ENCODE measurements around the gene PITPNC1. TPM values are rescaled to one million over a fixed set of nuclear protein-coding genes. Genes with fewer than 3 reads are reported as not detected.

The PITPNC1 gene
- total and polyA plus RNA-seq, 2 of the 13 experiments (the other 11 are each of a cell fraction or from before 2014, with no cell fraction given), result 4.1 to 5.7 TPM

DNA sequence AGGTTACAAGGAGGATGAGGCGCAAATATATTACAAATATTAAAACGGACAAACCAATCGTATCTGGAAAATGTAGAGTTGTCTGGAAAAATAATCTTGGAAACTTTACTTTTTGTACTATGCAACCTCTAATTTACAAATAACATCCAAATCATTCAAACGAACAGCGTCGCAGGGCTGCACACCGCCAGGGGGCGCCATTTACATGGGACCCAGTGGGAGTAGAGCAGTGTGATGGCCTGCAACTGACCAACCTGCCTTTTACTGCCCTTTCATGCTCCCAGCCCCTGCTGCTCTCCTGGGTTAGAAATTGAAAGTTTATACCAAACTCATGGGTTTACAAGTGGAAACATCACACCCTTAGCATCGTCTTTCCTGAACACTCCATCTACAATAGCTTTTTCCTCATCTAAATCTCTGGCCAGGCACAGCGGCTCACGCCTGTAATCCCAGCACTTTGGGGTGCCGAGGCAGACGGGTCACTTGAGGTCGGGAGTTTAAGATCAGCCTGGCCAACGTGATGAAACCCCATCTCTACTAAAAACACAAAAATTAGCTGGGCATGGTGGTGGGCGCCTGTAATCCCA lies 10.0 kb downstream of the PITPNC1 start:
- DNase-seq (ENCODE audit: low spot score), result peak; percentile 56
- H3K4me2 ChIP-seq (ENCODE audit: low read depth, low read length), result no peak overlapping the region
- 50% methylated on average over 16 of the region's 16 CpGs for WGBS (ENCODE audit: low lambda C conversion rate)
- H2AFZ ChIP-seq (ENCODE audit: low read length), result no peak overlapping the region
- no peak for FAIRE-seq
- ChIA-PET CTCF (ENCODE audit: low intra/inter-chr PET ratio, low total read pairs) (interaction anchor here (1.0 to 2.7 kb wide), 3 partner anchors 8 to 215 kb away, joined by 5 to 30 read pairs (median 11); no protein-coding TSS in a partner anchor), POLR2A (no interaction called here)
- H3K36me3 ChIP-seq (replicated peaks in 1 of 2; ENCODE audit: control insufficient read depth in 1 of 2, insufficient read depth in 2 of 2, low read length in 2 of 2), result no peaks in the 10 kb centered on the region
- BruUV-seq (replicated peaks), result no TSS peak
- H3K79me2 ChIP-seq (ENCODE audit: insufficient read depth, low read length), result no peaks in the 10 kb centered on the region
- in situ Hi-C loops (cut with HindIII; ENCODE audit: extremely low pct_ligation_motif_present, low pct_unique_long_range_greater_than_20kb), result no loop called here
- no peak overlapping the region for H3K4me3 ChIP-seq (replicated peaks in 1 of 3; ENCODE audit: insufficient read depth in 1 of 3, low read depth in 2 of 3, low read length in 3 of 3)
- no peaks in the 10 kb centered on the region for H3K9me3 ChIP-seq (ENCODE audit: low read length)
- peak; percentile 82 for ATAC-seq
- no peaks in the 10 kb centered on the region for H3K27me3 ChIP-seq (ENCODE audit: control insufficient read depth in 1 of 2, insufficient read depth in 2 of 2, low read length in 2 of 2)
- H4K20me1 ChIP-seq (ENCODE audit: insufficient read depth, low read length), result no peaks in the 10 kb centered on the region
- intact Hi-C loops (cut with micrococcal nuclease; ENCODE audit: unreplicated experiment), result loop anchor here (1.0 to 5.0 kb wide), 3 partner anchors 88 to 240 kb away; no protein-coding TSS in a partner anchor
- H3K4me1 ChIP-seq (ENCODE audit: insufficient read depth, low read length), result peaks cover 16% of the 10 kb centered on the region
- H3K9ac ChIP-seq (ENCODE audit: insufficient read depth, low read depth, low read length), result no peak overlapping the region
- H3K27ac ChIP-seq (ENCODE audit: extremely low read length, insufficient read depth, low read length), result no peak overlapping the region
- TF ChIP-seq PHF8 (CRISPR knock-in tag; IDR thresholded peaks at IDR 0.05) (no peak; the same call in 1 of the 2 replicates), STAG1 (CRISPR knock-in tag; IDR thresholded peaks at IDR 0.05) (peak; percentile 90), NCOA1 (CRISPR knock-in tag; IDR thresholded peaks at IDR 0.05) (no peak), ZNF292 (CRISPR knock-in tag; IDR thresholded peaks at IDR 0.05; ENCODE audit: borderline replicate concordance, low read depth) (no peak), ZBTB7B (CRISPR knock-in tag; IDR thresholded peaks at IDR 0.05) (no peak), ZSCAN25 (CRISPR knock-in tag; IDR thresholded peaks at IDR 0.05) (no peak), ZBTB20 (CRISPR knock-in tag; IDR thresholded peaks at IDR 0.05; ENCODE audit: borderline replicate concordance, low read depth) (no peak), FOXM1 (CRISPR knock-in tag; IDR thresholded peaks at IDR 0.05) (no peak), FOXA1 (IDR thresholded peaks at IDR 0.05) (no peak), FOXA1 (CRISPR knock-in tag; IDR thresholded peaks at IDR 0.05) (no peak), ZFYVE20 (CRISPR knock-in tag; IDR thresholded peaks at IDR 0.05; ENCODE audit: borderline replicate concordance, low read depth) (no peak), PPARG (CRISPR knock-in tag; conservative IDR thresholded peaks at IDR 0.05) (no peak), GATAD2A (CRISPR knock-in tag; IDR thresholded peaks at IDR 0.05) (0 out of 2 replicates have a peak, but pooled peaks have one; percentile 28), SALL1 (CRISPR knock-in tag; IDR thresholded peaks at IDR 0.05) (peak; percentile 47), RAD21 (CRISPR knock-in tag; IDR thresholded peaks at IDR 0.05) (peak; percentile 89), TAF1 (CRISPR knock-in tag; IDR thresholded peaks at IDR 0.05) (no peak), ZNF530 (CRISPR knock-in tag; IDR thresholded peaks at IDR 0.05; ENCODE audit: low read depth) (no peak), SP4 (CRISPR knock-in tag; IDR thresholded peaks at IDR 0.05) (0 out of 2 replicates have a peak, but pooled peaks have one; percentile 31), ZNF614 (CRISPR knock-in tag; IDR thresholded peaks at IDR 0.05; ENCODE audit: borderline replicate concordance) (no peak), SMAD3 (CRISPR knock-in tag; IDR thresholded peaks at IDR 0.05) (peak; percentile 73; the same call in 1 of the 2 replicates), TGIF2 (CRISPR knock-in tag; IDR thresholded peaks at IDR 0.05) (no peak), ZNF331 (CRISPR knock-in tag; IDR thresholded peaks at IDR 0.05) (0 out of 2 replicates have a peak, but pooled peaks have one; percentile 36), ARID2 (CRISPR knock-in tag; IDR thresholded peaks at IDR 0.05; ENCODE audit: borderline replicate concordance) (no peak), ZNF468 (CRISPR knock-in tag; IDR thresholded peaks at IDR 0.05) (no peak), FOSL2 (CRISPR knock-in tag; IDR thresholded peaks at IDR 0.05) (0 out of 2 replicates have a peak, but pooled peaks have one; percentile 6), ZNF225 (CRISPR knock-in tag; IDR thresholded peaks at IDR 0.05) (no peak), HOXA5 (CRISPR knock-in tag; IDR thresholded peaks at IDR 0.05) (0 out of 2 replicates have a peak, but pooled peaks have one; percentile 23), ZNF709 (CRISPR knock-in tag; IDR thresholded peaks at IDR 0.05) (no peak), NBN (conservative IDR thresholded peaks at IDR 0.05) (no peak), ZNF432 (CRISPR knock-in tag; IDR thresholded peaks at IDR 0.05; ENCODE audit: borderline replicate concordance) (no peak)
- TF ChIP-seq, protein P1, sequence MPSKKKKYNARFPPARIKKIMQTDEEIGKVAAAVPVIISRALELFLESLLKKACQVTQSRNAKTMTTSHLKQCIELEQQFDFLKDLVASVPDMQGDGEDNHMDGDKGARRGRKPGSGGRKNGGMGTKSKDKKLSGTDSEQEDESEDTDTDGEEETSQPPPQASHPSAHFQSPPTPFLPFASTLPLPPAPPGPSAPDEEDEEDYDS (CRISPR knock-in tag; IDR thresholded peaks at IDR 0.05), result no peak
